Peyer's patch (tissue), 4 donors: ENCODE data around the gene FAM240A. TPM values are rescaled to one million over a fixed set of nuclear protein-coding genes. Genes with fewer than 3 reads are reported as not detected.

Experiments
- DNase-seq, 3 donors: peaks; one replicate each; pipeline ENCODE4 v3.0.0-alpha.2; 2017 to 2019
- H3K27ac ChIP-seq, 4 donors: fragments of 200-600 bp; sonication (generic); one replicate each; pipeline ENCODE4 v1.5.1; 2016 to 2019
- H3K27me3 ChIP-seq, 2 donors: fragments of 200-600 bp; sonication (generic); one replicate each; pipeline ENCODE4 v1.5.1; 2019
- H3K36me3 ChIP-seq, 3 donors: fragments of 200-600 bp; sonication (generic); one replicate each; pipeline ENCODE4 v1.5.1; 2016 to 2019
- H3K4me1 ChIP-seq, 4 donors: fragments of 200-600 bp; sonication (generic); one replicate each; pipeline ENCODE4 v1.5.1; 2016 to 2019
- H3K4me3 ChIP-seq, 4 donors: fragments of 200-600 bp; sonication (generic); 1 replicate in 3 of 4; 2 replicates in 1 of 4; pipeline ENCODE4 v1.5.1; 2016 to 2019; ENCODE audit warnings: mild to moderate bottlenecking in 1 of 4
- H3K9me3 ChIP-seq, 4 donors: fragments of 200-600 bp; sonication (generic); one replicate each; pipeline ENCODE4 v1.5.1; 2016 to 2019; ENCODE audit warnings: mild to moderate bottlenecking in 1 of 4
- CTCF ChIP-seq, 6 experiments: fragments of 450-650 bp in 4 of 6; fragments of 200-600 bp in 2 of 6; sonication (generic) in 1 of 6; IDR thresholded peaks; one replicate each; pipeline ENCODE4 v1.5.1; 2017 to 2019; ENCODE audit warnings: antibody characterized with exemption in 6 of 6, mild to moderate bottlenecking in 3 of 6, moderate library complexity in 1 of 6
- POLR2A ChIP-seq, 2 donors: fragments of 450-650 bp; IDR thresholded peaks; one replicate each; pipeline ENCODE4 v1.5.1; 2017; ENCODE audit warnings: antibody characterized with exemption in 2 of 2, mild to moderate bottlenecking in 2 of 2, moderate library complexity in 2 of 2
- small RNA-seq, 2 donors: library from RNA; depleted of rRNA; stranded (forward); fragments of <200 nt; gene quantifications; one replicate each; pipeline ENCODE3, GENCODE V24; 2016
- total RNA-seq, 4 donors: library from RNA; depleted of rRNA; stranded (reverse); fragments of >200 nt; gene quantifications; one replicate each; pipeline ENCODE4 v1.1.0, GENCODE V29; 2016

FAM240A gene
- total RNA-seq, 4 donors from 2014 or later, result not detected

GRCh38 chr3:46672349-46672695, 60.0 kb downstream of the FAM240A start:
- Histone ChIP-seq H3K27me3 (no peaks in the 10 kb centered on the region), H3K36me3 (peaks cover 0 to 3% (median 0%) of the 10 kb centered on the region in 3 donors), H3K9me3 (no peaks in the 10 kb centered on the region), H3K27ac (no peak overlapping the region), H3K4me1 (no peaks in the 10 kb centered on the region), H3K4me3 (no peak overlapping the region)
- TF ChIP-seq CTCF (IDR thresholded peaks at IDR 0.05), result no peak
- no peak for TF ChIP-seq POLR2A (IDR thresholded peaks at IDR 0.05)
- DNase-seq, result peak in 2 of 3 donors; percentile 26 to 38

- Histone ChIP-seq H3K9me3 (no peaks in the 10 kb centered on the region), H3K27me3 (no peaks in the 10 kb centered on the region), H3K27ac (no peak overlapping the region), H3K4me1 (no peaks in the 10 kb centered on the region), H3K36me3 (peaks cover 0 to 3% (median 0%) of the 10 kb centered on the region in 3 donors), H3K4me3 (no peak overlapping the region)
- no peak for TF ChIP-seq POLR2A (IDR thresholded peaks at IDR 0.05)
- no peak for TF ChIP-seq CTCF (IDR thresholded peaks at IDR 0.05)
- DNase-seq, result peak in 2 of 3 donors; percentile 36 to 41
These were observed 61.1 kb downstream of the FAM240A start for GRCh38 chr3:46673151-46674030.

- no peaks in the 10 kb centered on the region for H3K27me3 ChIP-seq
- DNase-seq, result peak in 2 of 3 donors; percentile 19 to 36
- H3K9me3 ChIP-seq, result no peaks in the 10 kb centered on the region
- H3K4me1 ChIP-seq, result no peaks in the 10 kb centered on the region
- no peak overlapping the region for H3K4me3 ChIP-seq
- TF ChIP-seq CTCF (IDR thresholded peaks at IDR 0.05) (no peak), POLR2A (IDR thresholded peaks at IDR 0.05) (no peak)
- H3K27ac ChIP-seq, result no peak overlapping the region
- H3K36me3 ChIP-seq, result peaks cover 0 to 3% (median 0%) of the 10 kb centered on the region in 3 donors
These were observed 61.9 kb downstream of the FAM240A start for GRCh38 chr3:46674031-46674845.

GRCh38 chr3:46675426-46675825, 63.1 kb downstream of the FAM240A start:
- H3K4me1 ChIP-seq, result no peaks in the 10 kb centered on the region
- peaks cover 0 to 3% (median 0%) of the 10 kb centered on the region in 3 donors for H3K36me3 ChIP-seq
- no peaks in the 10 kb centered on the region for H3K27me3 ChIP-seq
- DNase-seq, result peak in 1 of 3 donors; percentile 38
- no peak overlapping the region for H3K4me3 ChIP-seq
- TF ChIP-seq CTCF (IDR thresholded peaks at IDR 0.05) (no peak), POLR2A (IDR thresholded peaks at IDR 0.05) (no peak)
- H3K9me3 ChIP-seq, result no peaks in the 10 kb centered on the region
- no peak overlapping the region for H3K27ac ChIP-seq

Small RNAs within 50 kb of the gene (small RNA-seq; reads per million reads assigned to genes)
- gene RF00591, result 0 reads per million in 2 donors

Other genes starting within 250 kb of the FAM240A start
- gene CCR5, start 241.6 kb upstream of the FAM240A start, total RNA-seq, result 1 to 10 TPM in 2 of 4 donors, under 1 TPM in 2; 0.66 to 1.7 (median 1.1) TPM
- 10 to 100 TPM in 3 of 4 donors, not detected in 1; 13.5 to 21.2 (median 16.0) TPM for gene CCRL2, start 205.3 kb upstream of the FAM240A start, total RNA-seq
- 10 to 100 TPM in 1 of 4 donors, 1 to 10 TPM in 1, under 1 TPM in 1, not detected in 1; 0.38 to 12.4 (median 1.1) TPM for gene LTF, start 147.6 kb upstream of the FAM240A start, total RNA-seq
- gene RTP3, start 114.5 kb upstream of the FAM240A start, total RNA-seq, result not detected
- gene LRRC2, start 46.2 kb upstream of the FAM240A start, total RNA-seq, result 10 to 100 TPM in 1 of 4 donors, 1 to 10 TPM in 1, under 1 TPM in 2; 0.35 to 23.9 (median 1.3) TPM
- 100 to 1,000 TPM in 1 of 4 donors, 10 to 100 TPM in 3; 64.3 to 113 (median 82.7) TPM for gene ALS2CL, start 81.2 kb downstream of the FAM240A start, total RNA-seq
- gene TMIE, start 88.9 kb downstream of the FAM240A start, total RNA-seq, result 1 to 10 TPM in 1 of 4 donors, not detected in 3; 1.3 TPM
- not detected for gene PRSS50, start 105.3 kb downstream of the FAM240A start, total RNA-seq